ENCODE data around the gene EGR2.
"Not testable (repeated sequence)": the region's sequence is repeated elsewhere in the genome, so short reads cannot be mapped to it uniquely, and the experiment has no call there.

The EGR2 gene

GRCh38 chr10:62792261-62792660 lies 23.9 kb downstream of the EGR2 start:
- no peak for DNase-seq

GRCh38 chr10:62790571-62790970 lies 25.6 kb downstream of the EGR2 start:
- no peak for DNase-seq

DNA sequence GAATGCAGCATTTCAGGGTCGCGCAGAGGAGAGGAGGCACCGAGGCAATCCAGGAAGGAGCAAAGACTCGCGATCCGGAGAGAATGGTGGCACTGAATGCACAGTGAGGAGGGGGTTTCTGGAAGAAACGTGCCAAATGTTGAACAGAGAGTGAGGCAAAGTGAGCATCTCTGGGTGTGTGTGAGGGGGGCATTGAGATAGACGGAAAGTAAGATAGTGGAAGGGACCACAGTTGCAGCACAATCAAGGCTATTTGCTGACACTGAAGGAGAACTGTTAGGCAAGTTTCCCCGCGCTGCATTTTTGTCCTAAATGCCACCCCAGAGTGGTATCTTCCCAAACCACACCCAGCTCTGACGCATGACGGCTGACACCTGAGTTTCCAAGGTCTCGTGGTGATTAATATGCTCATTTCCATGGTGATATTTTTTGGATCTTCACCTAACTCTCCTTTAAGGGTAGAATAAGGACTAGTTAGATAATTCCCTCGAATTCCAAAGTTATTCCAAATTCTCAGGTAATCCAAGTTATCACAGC lies 26.1 kb downstream of the EGR2 start:
- DNase-seq = no peak

GRCh38 chr10:62788861-62789467 lies 27.2 kb downstream of the EGR2 start:
- DNase-seq = no peak

DNA sequence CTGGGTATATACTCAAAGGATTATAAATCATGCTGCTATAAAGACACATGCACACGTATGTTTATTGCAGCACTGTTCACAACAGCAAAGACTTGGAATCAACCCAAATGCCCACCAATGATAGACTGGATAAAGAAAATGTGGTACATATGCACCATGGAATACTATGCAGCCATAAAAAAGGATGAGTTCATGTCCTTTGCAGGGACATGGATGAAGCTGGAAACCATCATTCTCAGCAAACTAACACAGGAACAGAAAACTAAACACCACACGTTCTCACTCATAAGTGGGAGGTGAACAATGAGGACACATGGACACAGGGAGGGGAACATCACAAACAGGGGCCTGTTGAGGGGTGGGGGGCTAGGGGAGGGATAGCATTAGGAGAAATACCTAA lies 27.9 kb downstream of the EGR2 start:
- not testable (repeated sequence) for DNase-seq

DNA sequence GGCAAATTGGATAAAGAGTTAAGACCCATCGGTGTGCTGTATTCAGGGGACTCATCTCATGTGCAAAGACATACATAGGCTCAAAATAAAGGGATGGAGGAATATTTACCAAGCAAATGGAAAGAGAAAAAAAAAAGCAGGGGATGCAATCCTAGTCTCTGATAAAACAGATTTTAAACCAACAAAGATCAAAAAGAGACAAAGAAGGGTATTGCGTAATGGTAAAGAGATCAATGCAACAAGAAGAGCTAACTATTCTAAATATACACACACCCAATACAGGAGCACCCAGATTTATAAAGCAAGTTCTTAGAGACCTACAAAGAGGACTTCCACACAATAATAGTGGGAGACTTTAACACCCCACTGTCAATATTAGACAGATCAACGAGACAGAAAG lies 31.6 kb downstream of the EGR2 start:
- DNase-seq = not testable (repeated sequence)

- DNase-seq = no peak
Observed at GRCh38 chr10:62779487-62780248, 36.5 kb downstream of the EGR2 start.

DNA sequence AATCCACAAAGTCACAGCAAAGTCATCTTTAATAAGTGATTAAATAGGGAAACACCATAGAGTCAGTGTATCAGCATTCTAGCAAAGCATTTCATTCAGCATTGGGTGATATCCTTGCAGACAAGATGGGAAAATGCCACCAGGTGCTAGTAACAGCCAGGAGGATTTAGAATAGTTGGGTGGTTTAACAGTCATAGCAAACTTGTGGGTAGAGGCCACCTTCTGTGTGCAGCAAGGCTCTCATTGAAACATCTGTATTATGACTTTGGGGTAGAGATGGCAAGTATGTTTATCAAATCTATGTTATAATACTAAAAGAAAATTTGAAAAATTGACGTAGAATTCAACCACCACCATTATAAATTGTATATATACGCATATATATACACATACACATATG lies 38.0 kb downstream of the EGR2 start:
- no peak for DNase-seq

DNA sequence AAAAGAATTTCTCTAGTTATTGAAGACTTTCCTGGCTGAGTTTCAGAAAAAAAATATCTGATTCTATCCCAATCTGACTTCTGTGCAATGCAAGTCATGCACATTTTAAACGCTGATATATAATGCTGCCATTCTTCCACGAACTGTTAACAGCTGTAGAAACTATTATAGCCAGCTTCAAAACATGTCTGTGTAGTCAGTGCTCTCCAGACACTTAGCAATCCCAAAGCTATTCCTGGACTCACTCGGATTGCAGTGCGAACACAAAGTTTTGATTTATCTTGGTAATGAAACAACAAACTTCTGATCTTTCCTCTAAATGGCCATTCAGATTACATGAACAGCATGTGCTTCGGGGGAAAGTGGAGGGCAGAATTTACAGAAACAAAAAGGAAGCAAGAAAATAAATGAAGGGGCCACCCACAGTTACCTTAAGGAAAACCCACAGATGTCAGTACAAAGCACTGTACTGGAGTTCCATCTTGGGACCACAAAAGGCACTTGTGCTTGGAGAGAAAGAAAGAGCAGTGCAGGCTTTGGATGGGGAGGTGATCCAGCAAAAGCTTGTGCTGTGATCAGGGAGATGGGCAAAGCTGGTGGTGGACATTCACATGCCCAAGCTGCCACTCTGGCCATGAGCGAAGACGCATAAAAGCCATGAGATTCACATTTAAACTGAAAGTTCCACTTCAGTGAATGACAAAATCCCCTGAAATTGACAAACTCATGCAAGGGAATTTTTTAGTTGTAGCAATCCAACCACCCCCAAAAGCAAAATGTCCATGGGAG lies 43.8 kb downstream of the EGR2 start:
- DNase-seq = no peak

- DNase-seq = no peak
Observed at GRCh38 chr10:62769574-62770242, 46.5 kb downstream of the EGR2 start.

- DNase-seq = no peak
Observed at GRCh38 chr10:62766386-62766785, 49.8 kb downstream of the EGR2 start.

DNA sequence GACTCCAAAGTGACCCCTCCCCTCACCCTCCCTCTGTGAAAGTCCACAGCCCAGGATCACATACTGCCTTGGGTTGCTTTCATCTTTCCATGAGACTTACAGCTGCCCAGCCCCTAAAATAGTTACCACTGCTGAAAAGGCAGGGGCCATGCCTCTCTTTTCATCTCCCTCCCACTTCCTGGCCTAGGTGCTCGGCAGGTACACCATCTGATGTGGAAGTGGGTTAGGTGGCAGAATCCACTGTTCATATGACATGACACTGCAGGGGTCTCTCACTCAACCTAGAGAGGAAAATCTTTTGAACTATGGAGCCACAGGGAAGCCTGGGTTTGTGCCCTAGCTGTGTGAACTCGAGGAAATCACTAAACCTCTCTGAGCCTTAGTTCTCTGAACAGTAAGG lies 50.4 kb downstream of the EGR2 start:
- no peak for DNase-seq

GRCh38 chr10:62764011-62764410 lies 52.2 kb downstream of the EGR2 start:
- no peak for DNase-seq

DNA sequence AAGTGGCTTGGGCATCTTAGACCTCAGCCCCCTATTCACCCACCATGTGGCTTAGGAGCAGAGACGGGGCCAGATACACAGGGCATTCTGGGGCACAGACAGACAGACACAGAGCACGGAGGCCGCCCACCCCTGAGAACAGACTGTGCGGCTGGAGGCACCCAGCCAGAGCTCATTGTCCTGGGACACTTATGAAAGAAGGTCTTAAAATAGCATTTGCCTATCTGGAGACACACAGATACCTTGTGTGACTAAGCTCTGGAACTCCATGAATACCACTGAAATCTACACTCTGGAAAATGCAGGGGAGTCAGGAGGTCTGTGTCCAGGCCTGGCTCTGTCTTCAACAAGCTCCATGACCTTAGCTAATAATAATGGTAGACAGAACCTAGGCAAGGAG lies 53.0 kb downstream of the EGR2 start:
- DNase-seq = no peak
